NB4 (cell line): ENCODE results near the gene HLA-E.

Experiments used
- DNase-seq: peaks from one replicate; pipeline ENCODE4 v3.0.0; 2010; ENCODE audit warnings: low read depth
- H3K4me3 ChIP-seq: one replicate; pipeline ENCODE4 v1.5.1; 2011; ENCODE audit warnings: mild to moderate bottlenecking, low read depth, low read length, moderate library complexity
- MYC ChIP-seq: IDR thresholded peaks from 2 replicates; pipeline ENCODE4 v1.6.1; 2011; ENCODE audit warnings: low read depth, low read length
- POLR2A ChIP-seq: IDR thresholded peaks from 2 replicates; pipeline ENCODE4 v1.6.1; 2011; ENCODE audit warnings: mild to moderate bottlenecking; ENCODE audit not compliant: insufficient read length; ENCODE audit errors: extremely low read depth
- TF ChIP-seq, protein P1 (sequence below): IDR thresholded peaks from one replicate; pipeline ENCODE4 v1.5.1; 2012; ENCODE audit warnings: low read depth, low read length
- TF ChIP-seq, protein P2 (sequence below): IDR thresholded peaks from 2 replicates; pipeline ENCODE4 v1.6.1; 2011; ENCODE audit warnings: low read depth, low read length

The HLA-E gene

DNA sequence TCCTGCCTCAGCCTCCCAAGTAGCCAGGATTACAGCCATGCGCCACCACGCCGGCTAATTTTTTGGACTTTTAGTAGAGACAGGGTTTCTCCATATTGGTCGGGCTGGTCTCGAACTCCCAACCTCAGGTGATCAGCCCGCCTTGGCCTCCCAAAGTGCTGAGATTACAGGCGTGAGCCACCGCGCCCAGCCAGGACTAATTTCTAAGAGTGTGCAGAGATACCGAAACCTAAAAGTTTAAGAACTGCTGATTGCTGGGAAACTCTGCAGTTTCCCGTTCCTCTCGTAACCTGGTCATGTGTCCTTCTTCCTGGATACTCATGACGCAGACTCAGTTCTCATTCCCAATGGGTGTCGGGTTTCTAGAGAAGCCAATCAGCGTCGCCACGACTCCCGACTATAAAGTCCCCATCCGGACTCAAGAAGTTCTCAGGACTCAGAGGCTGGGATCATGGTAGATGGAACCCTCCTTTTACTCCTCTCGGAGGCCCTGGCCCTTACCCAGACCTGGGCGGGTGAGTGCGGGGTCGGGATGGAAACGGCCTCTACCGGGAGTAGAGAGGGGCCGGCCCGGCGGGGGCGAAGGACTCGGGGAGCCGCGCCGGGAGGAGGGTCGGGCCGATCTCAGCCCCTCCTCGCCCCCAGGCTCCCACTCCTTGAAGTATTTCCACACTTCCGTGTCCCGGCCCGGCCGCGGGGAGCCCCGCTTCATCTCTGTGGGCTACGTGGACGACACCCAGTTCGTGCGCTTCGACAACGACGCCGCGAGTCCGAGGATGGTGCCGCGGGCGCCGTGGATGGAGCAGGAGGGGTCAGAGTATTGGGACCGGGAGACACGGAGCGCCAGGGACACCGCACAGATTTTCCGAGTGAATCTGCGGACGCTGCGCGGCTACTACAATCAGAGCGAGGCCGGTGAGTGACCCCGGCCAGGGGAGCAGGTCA lies at the start of gene HLA-E:
HLA-E (plus strand) TSS at position 429 of the 945 bp plus-strand sequence; CDS start at position 452, 23 bp downstream.
- DNase-seq: peak; percentile 99
- TF ChIP-seq, protein P1, sequence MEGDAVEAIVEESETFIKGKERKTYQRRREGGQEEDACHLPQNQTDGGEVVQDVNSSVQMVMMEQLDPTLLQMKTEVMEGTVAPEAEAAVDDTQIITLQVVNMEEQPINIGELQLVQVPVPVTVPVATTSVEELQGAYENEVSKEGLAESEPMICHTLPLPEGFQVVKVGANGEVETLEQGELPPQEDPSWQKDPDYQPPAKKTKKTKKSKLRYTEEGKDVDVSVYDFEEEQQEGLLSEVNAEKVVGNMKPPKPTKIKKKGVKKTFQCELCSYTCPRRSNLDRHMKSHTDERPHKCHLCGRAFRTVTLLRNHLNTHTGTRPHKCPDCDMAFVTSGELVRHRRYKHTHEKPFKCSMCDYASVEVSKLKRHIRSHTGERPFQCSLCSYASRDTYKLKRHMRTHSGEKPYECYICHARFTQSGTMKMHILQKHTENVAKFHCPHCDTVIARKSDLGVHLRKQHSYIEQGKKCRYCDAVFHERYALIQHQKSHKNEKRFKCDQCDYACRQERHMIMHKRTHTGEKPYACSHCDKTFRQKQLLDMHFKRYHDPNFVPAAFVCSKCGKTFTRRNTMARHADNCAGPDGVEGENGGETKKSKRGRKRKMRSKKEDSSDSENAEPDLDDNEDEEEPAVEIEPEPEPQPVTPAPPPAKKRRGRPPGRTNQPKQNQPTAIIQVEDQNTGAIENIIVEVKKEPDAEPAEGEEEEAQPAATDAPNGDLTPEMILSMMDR: no peak
- TF ChIP-seq POLR2A (peak; percentile 83), MYC (peak; percentile 42; the same call in 1 of the 2 replicates)
- TF ChIP-seq, protein P2, sequence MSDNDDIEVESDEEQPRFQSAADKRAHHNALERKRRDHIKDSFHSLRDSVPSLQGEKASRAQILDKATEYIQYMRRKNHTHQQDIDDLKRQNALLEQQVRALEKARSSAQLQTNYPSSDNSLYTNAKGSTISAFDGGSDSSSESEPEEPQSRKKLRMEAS: peak; percentile 81
- H3K4me3 ChIP-seq: peak within 1 kb of the TSS; percentile 82

DNA sequence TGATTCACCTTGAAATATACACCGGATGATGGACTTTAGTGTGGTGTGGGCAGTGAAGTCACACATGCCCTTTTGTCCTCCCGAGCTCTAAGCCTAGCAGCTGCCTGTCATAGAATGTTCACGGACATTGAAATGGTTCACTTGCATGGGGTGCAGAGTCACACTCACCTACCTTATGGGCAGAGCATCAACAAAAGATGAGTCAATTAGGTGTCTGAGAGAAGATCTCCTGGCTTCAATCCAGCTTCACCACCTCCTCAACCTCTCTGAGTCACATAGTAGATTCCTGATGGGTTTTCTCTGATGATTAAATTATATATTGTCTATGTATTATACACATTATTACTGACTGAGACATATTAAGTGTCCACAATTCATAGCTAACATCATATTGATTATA lies 48.1 kb upstream of the HLA-E start:
- TF ChIP-seq MYC (no peak), POLR2A (no peak)
- TF ChIP-seq, protein P2: no peak
- TF ChIP-seq, protein P1: no peak
- no peak overlapping the region for H3K4me3 ChIP-seq
- no peak for DNase-seq

DNA sequence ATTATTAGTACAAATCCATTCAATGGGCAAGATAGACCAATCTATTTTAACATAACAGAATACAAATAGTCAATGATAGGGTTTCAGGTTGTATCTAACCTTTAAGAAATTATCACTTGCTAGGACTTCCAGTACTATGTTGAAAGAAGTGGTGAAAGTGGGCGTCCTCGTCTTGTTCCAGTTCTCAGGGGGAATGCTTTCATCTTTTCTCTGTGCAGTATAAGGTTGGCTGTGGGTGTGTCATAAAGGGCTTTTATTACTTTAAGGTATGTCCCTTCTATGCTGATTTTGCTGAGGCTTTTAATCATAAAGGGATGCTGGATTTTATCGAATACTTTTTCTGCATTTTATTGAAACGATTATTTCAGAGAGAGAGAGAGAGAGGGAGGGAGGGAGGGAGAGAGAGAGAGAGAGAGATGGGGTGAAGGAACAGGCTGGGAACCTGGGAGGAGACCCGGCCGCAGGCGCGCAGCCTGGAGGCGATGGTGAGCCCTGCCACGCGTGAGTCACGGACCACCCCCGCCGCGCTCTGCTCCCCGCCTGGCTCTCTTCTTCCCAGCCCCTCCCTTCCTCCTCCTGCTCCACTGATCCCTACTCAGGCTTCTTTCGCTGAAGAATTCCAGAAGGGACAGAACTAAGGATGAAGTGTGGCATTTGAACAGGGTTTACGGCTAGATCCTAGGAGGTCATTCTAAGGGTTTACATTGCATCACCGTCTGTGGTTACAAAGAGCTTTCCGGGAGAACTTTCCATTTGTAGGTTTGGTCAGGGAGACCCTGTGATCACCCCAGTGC lies 45.5 kb upstream of the HLA-E start:
- TF ChIP-seq, protein P1: no peak
- TF ChIP-seq MYC: no peak
- TF ChIP-seq, protein P2: no peak
- no peak for TF ChIP-seq POLR2A
- DNase-seq: peak; percentile 37
- H3K4me3 ChIP-seq: no peak overlapping the region

DNA sequence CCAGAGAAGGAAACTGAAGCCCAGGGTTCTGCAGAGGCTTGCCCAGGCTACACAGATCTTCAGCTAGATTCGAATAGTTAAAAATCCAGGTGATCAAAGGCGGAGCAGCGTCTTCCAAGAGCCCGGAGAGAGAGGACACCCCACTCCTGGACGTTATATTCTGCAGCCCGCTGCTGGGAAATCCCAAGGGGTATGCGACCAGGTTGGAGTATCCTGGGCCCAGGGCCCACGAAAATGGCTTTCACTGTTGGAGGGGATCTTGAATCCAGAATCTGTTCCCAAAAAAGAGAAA lies 44.9 kb upstream of the HLA-E start:
- no peak overlapping the region for H3K4me3 ChIP-seq
- DNase-seq: no peak
- TF ChIP-seq, protein P2: no peak

DNA sequence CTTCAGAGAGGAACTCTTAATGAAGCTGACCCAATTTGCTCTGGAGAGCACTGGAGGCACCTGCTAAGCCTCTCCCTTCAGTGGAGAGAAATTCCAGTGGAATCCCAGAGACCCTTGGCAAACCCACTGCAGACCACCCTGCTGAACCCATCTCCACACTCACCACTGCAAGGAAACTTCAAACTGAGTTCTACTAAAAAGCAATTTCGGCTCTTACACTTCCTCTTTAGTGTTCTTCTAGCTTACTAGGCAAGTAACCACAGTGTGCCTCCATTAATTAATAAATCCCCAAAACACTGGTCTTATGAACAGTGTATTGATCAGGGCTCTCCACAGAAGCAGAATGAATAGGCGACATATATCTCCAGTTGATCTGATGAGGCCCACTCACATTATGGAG lies 43.0 kb upstream of the HLA-E start:
- TF ChIP-seq, protein P2: no peak
- TF ChIP-seq MYC (no peak), POLR2A (no peak)
- no peak overlapping the region for H3K4me3 ChIP-seq
- no peak for DNase-seq

DNA sequence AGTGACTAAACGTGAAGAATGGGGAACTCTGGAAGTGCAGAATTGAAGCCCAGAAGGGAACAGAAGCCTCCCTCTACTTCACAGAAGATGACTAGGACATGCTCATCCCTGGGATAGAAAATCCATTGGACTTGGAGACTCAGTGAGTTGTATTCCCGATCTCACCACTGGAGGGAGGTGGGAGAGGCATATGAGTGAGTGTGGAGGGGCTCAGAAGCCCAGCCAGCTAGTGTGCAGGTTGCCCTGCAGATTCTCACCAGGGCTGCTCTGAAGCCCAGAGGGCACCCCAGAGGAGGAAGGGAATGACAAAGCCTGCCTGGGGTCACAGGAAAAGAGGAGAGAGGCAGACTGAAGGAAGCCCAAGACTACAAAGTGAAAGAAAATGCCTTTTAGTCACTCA lies 42.1 kb upstream of the HLA-E start:
- no peak for DNase-seq
- TF ChIP-seq MYC (no peak), POLR2A (no peak)
- TF ChIP-seq, protein P2: no peak
- TF ChIP-seq, protein P1: no peak

More for the DNA sequence above, 42.1 kb upstream of the HLA-E start:
- H3K4me3 ChIP-seq: no peak overlapping the region
